GM12878 (cell line): Measurements from ENCODE around the gene DGLUCY. TPM values are rescaled to one million over a fixed set of nuclear protein-coding genes. Genes with fewer than 3 reads are reported as not detected.
A peak's percentile ranks its signal among the peaks of the same experiment; 100 is the strongest.

Experiments used
- ATAC-seq: fragments of 200-7000 bp; cut with Tn5 transposase; 3 replicates; pipeline ENCODE4 v1.9.1; 2020; ENCODE audit warnings: mild to moderate bottlenecking, moderate library complexity
- BruUV-seq: library from RNA; stranded (reverse); fragments of 400-500 nt; replicated peaks from 2 replicates; lab custom pipeline; 2021; lab: Mats Ljungman, UMichigan
- CTCF ChIA-PET: fragments of 300-600 bp; sonication (Branson Sonifier 250); formaldehyde crosslinking; extraction: SDS; loops from one replicate; lab custom pipeline; 2021; ENCODE audit warnings: inconsistent platforms; lab: Yijun Ruan, JAX
- POLR2A ChIA-PET: fragments of 350-600 bp; formaldehyde crosslinking; extraction: SDS; loops from one replicate; lab custom pipeline; 2021; ENCODE audit warnings: inconsistent platforms; lab: Charles Lee
- RAD21 ChIA-PET: fragments of 300-600 bp; sonication (Branson Sonifier 250); formaldehyde crosslinking; loops from one replicate; lab custom pipeline; 2023; ENCODE audit warnings: antibody characterized with exemption; ENCODE audit not compliant: unreplicated experiment; lab: Charles Lee
- SMC1A ChIA-PET: fragments of 300-600 bp; sonication (Branson Sonifier 250); formaldehyde crosslinking; loops from one replicate; lab custom pipeline; 2023; ENCODE audit not compliant: unreplicated experiment, uncharacterized antibody; lab: Charles Lee
- DNase-seq: peaks from one replicate; pipeline ENCODE4 v3.0.0-alpha.2; 2011; ENCODE audit warnings: low read depth, low spot score
- FAIRE-seq: peaks from 3 replicates; lab custom pipeline; 2011; peaks lifted over from hg19 to GRCh38; lab: Jason Lieb, UNC
- H2AFZ ChIP-seq: 2 replicates; pipeline ENCODE4 v1.6.0; 2011; ENCODE audit warnings: low read depth, low read length, control low read depth; ENCODE audit not compliant: control insufficient read depth
- H3K27ac ChIP-seq: 2 replicates; pipeline ENCODE4 v1.5.1; 2011; ENCODE audit warnings: control low read depth; ENCODE audit not compliant: control insufficient read depth, insufficient read depth
- H3K27me3 ChIP-seq, 2 experiments: replicated peaks in 1 of 2; 2 replicates each; pipeline versions ENCODE4 v1.6.0 to v1.6.1; 2011; ENCODE audit warnings: low read length in 1 of 2; ENCODE audit not compliant: control insufficient read depth in 2 of 2, insufficient read depth in 2 of 2
- H3K36me3 ChIP-seq, 2 experiments: 2 replicates each; pipeline ENCODE4 v1.5.1; 2011; ENCODE audit warnings: low read length in 1 of 2; ENCODE audit not compliant: control insufficient read depth in 2 of 2, insufficient read depth in 2 of 2
- H3K4me1 ChIP-seq: 2 replicates; pipeline ENCODE4 v1.6.1; 2011; ENCODE audit warnings: mild to moderate bottlenecking, low read length, moderate library complexity, mixed read lengths; ENCODE audit not compliant: control insufficient read depth, insufficient read depth
- H3K4me2 ChIP-seq: 2 replicates; pipeline ENCODE4 v1.6.0; 2011; ENCODE audit warnings: control low read depth; ENCODE audit not compliant: control insufficient read depth, insufficient read depth
- H3K4me3 ChIP-seq: fragments of 200-600 bp; sonication (generic); 2 replicates; pipeline ENCODE4 v1.5.1; 2016
- H3K79me2 ChIP-seq: 2 replicates; pipeline ENCODE4 v1.6.0; 2011; ENCODE audit warnings: low read length; ENCODE audit not compliant: control insufficient read depth, insufficient read depth
- H3K9ac ChIP-seq: 2 replicates; pipeline ENCODE4 v1.8.0; 2011; ENCODE audit warnings: low read length, control low read depth, mixed read lengths; ENCODE audit not compliant: control insufficient read depth, insufficient read depth
- H3K9me3 ChIP-seq: replicated peaks from 3 replicates; pipeline ENCODE4 v1.5.1; 2011; ENCODE audit warnings: mild to moderate bottlenecking, low read length; ENCODE audit not compliant: control insufficient read depth, insufficient read depth
- H4K20me1 ChIP-seq: 2 replicates; pipeline ENCODE4 v1.6.0; 2011; ENCODE audit not compliant: control insufficient read depth, insufficient read depth
- CTCF ChIP-seq, 3 experiments: IDR thresholded peaks in 2 of 3; conservative IDR thresholded peaks in 1 of 3; 2 replicates each; pipeline ENCODE4 v1.5.1; 2011; ENCODE audit warnings: low read depth in 3 of 3, low read length in 3 of 3, mild to moderate bottlenecking in 3 of 3, control low read depth in 2 of 3, moderate library complexity in 2 of 3, inconsistent platforms in 1 of 3, mixed read lengths in 1 of 3; ENCODE audit not compliant: control insufficient read depth in 2 of 3, insufficient read depth in 1 of 3; ENCODE audit errors: extremely low read depth in 1 of 3
- MEF2B ChIP-seq: fragments of 450-650 bp; IDR thresholded peaks from 2 replicates; pipeline ENCODE4 v1.6.1; 2018; ENCODE audit warnings: mild to moderate bottlenecking, moderate library complexity; ENCODE audit not compliant: partially characterized antibody, poor library complexity, severe bottlenecking
- TARDBP ChIP-seq: IDR thresholded peaks from 2 replicates; pipeline ENCODE4 v1.6.1; 2016; ENCODE audit warnings: borderline replicate concordance
- WGBS: methylation state at CpG from one replicate; pipeline ENCODE4 v1.1.6; 2016; ENCODE audit warnings: low lambda C conversion rate; ENCODE audit not compliant: insufficient replicate concordance, insufficient coverage; ENCODE audit errors: missing lambda C conversion rate; 5-methylcytosine and 5-hydroxymethylcytosine counted together
- in situ Hi-C: fragments of 300-500 bp; cut with MboI; formaldehyde crosslinking; loops from 9 replicates; pipeline ENCODE4 v1.14.3; 2018; ENCODE audit warnings: mixed read lengths
- intact Hi-C: fragments of 100-400 bp; cut with micrococcal nuclease; formaldehyde crosslinking; loops from one replicate; pipeline ENCODE4 v1.14.2; 2022; ENCODE audit not compliant: unreplicated experiment
- polyA plus RNA-seq, 11 experiments: library from polyadenylated mRNA; depleted of rRNA in 4 of 11; unstranded in 6 of 11; stranded (reverse) in 5 of 11; fragments of >200 nt; fragmentation: Nextera tagmentation in 4 of 11; fragmentation: Illumina TruSeq in 1 of 11; extraction: Ambion mirVana in 4 of 11; extraction: Trizol in 1 of 11; gene quantifications; 1 replicate in 1 of 11; 2 replicates in 10 of 11; pipeline versions ENCODE4 v1.2.1 to v1.2.3, GENCODE V29; 2011 to 2016; ENCODE audit warnings: inconsistent platforms in 2 of 11, missing spikeins in 2 of 11, low read depth in 1 of 11
- total RNA-seq, 4 experiments: library from RNA; depleted of rRNA in 3 of 4; stranded (reverse); fragments of >200 nt in 3 of 4; fragmentation: Illumina TruSeq in 1 of 4; extraction: Trizol in 1 of 4; gene quantifications; 2 replicates each; pipeline versions ENCODE4 v1.2.1 to v1.2.3, GENCODE V29; 2013 to 2021

Gene DGLUCY
- total and polyA plus RNA-seq, 10 of the 15 experiments (the other 5 are each of a cell fraction or from before 2014, with no cell fraction given): 15.0 to 70.3 (median 55.1) TPM

GRCh38 chr14:91271639-91272038 is 157.8 kb downstream of the DGLUCY start:
- DNase-seq: no peak
- H3K4me2 ChIP-seq: no peak overlapping the region
- ChIA-PET POLR2A (no interaction called here), RAD21 (no interaction called here), SMC1A (interaction anchor here (0.8 kb wide), 1 partner anchor 310 kb away, joined by 3 read pairs; no protein-coding TSS in a partner anchor), CTCF (interaction anchor here (0.7 kb wide), 1 partner anchor 15 kb away, joined by 3 read pairs; no protein-coding TSS in a partner anchor)
- no peaks in the 10 kb centered on the region for H4K20me1 ChIP-seq
- no peak for FAIRE-seq
- no TSS peak for BruUV-seq
- no peak overlapping the region for H3K9ac ChIP-seq
- H3K4me1 ChIP-seq: no peaks in the 10 kb centered on the region
- intact Hi-C loops (no loop called here), in situ Hi-C loops (no loop called here)
- no peak overlapping the region for H2AFZ ChIP-seq
- H3K79me2 ChIP-seq: no peaks in the 10 kb centered on the region
- ATAC-seq: no peak
- no peak overlapping the region for H3K27ac ChIP-seq
- H3K4me3 ChIP-seq: no peak overlapping the region
- peaks cover 12 to 25% of the 10 kb centered on the region in 2 experiments; a peak in 3 of 4 replicates for H3K36me3 ChIP-seq
- TF ChIP-seq CTCF (IDR thresholded peaks at IDR 0.05 in 2 of 3, conservative IDR thresholded peaks at IDR 0.05 in 1 of 3; ENCODE audit: control insufficient read depth in 2 of 3, extremely low read depth in 1 of 3, insufficient read depth in 1 of 3, low read depth in 3 of 3, low read length in 3 of 3): 0 out of 6 replicates have a peak, but pooled peaks of 1 of the 3 experiments have one; percentile 4
- no peak for TF ChIP-seq MEF2B
- TF ChIP-seq TARDBP: no peak
- H3K27me3 ChIP-seq: no peaks in the 10 kb centered on the region
- H3K9me3 ChIP-seq: no peaks in the 10 kb centered on the region
- 92% methylated on average over 9 of the region's 9 CpGs for WGBS
